ENCODE data around the gene ENTPD1. TPM values are rescaled to one million over a fixed set of nuclear protein-coding genes. Genes with fewer than 3 reads are reported as not detected.

Gene ENTPD1
- total RNA-seq, 1 experiment from 2014 or later, result not detected

GRCh38 chr10:95814011-95814727 lies 58.2 kb downstream of the ENTPD1 start:
- H3K4me3 Mint-ChIP-seq (ENCODE audit: unreplicated experiment), result no peak overlapping the region
- ChIA-PET CTCF (interaction anchor here (0.7 to 1.5 kb wide), 3 partner anchors 12 to 121 kb away, joined by 3 read pairs; partner anchors contain the start of gene TCTN3), POLR2A (no interaction called here)
- H3K27me3 Mint-ChIP-seq (ENCODE audit: insufficient read depth, unreplicated experiment), result no peaks in the 10 kb centered on the region
- H3K9me3 Mint-ChIP-seq (ENCODE audit: unreplicated experiment), result no peaks in the 10 kb centered on the region
- no peaks in the 10 kb centered on the region for H3K36me3 Mint-ChIP-seq (ENCODE audit: insufficient read depth, unreplicated experiment)
- H3K27ac Mint-ChIP-seq (ENCODE audit: low read depth, unreplicated experiment), result no peak overlapping the region
- peaks cover 6% of the 10 kb centered on the region for H3K4me1 Mint-ChIP-seq (ENCODE audit: insufficient read depth, unreplicated experiment)
- peak; percentile 60 for DNase-seq (ENCODE audit: unreplicated experiment)
- TF ChIP-seq, protein P1, sequence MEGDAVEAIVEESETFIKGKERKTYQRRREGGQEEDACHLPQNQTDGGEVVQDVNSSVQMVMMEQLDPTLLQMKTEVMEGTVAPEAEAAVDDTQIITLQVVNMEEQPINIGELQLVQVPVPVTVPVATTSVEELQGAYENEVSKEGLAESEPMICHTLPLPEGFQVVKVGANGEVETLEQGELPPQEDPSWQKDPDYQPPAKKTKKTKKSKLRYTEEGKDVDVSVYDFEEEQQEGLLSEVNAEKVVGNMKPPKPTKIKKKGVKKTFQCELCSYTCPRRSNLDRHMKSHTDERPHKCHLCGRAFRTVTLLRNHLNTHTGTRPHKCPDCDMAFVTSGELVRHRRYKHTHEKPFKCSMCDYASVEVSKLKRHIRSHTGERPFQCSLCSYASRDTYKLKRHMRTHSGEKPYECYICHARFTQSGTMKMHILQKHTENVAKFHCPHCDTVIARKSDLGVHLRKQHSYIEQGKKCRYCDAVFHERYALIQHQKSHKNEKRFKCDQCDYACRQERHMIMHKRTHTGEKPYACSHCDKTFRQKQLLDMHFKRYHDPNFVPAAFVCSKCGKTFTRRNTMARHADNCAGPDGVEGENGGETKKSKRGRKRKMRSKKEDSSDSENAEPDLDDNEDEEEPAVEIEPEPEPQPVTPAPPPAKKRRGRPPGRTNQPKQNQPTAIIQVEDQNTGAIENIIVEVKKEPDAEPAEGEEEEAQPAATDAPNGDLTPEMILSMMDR (IDR thresholded peaks at IDR 0.05; ENCODE audit: unreplicated experiment), result no peak
- no TSS peak for BruUV-seq (replicated peaks)
- intact Hi-C loops (cut with micrococcal nuclease), result no loop called here

DNA sequence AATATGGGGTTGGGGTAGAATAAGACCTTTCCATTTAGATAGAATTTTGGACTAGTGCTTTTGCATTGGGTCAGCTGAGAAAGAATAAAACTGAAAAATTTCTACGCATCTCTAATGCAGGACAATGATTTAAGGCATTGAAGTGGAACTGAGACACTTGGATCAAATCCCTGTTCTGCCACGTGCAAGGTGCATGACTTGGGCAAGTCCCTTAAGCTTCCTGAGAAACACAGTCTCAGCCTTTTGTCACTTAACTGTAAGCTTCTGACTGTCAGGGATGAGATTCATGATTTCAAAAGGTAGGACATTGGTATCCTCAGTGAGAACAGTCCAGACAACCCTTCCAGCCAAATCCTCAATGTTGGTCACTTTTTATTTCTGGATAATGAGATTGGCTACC lies 59.2 kb downstream of the ENTPD1 start:
- ChIA-PET POLR2A (no interaction called here), CTCF (interaction anchor here (0.6 to 0.7 kb wide), 3 partner anchors 11 to 87 kb away, joined by 3 to 4 read pairs (median 3); no protein-coding TSS in a partner anchor)
- intact Hi-C loops (cut with micrococcal nuclease), result no loop called here
- H3K4me1 Mint-ChIP-seq (ENCODE audit: insufficient read depth, unreplicated experiment), result peaks cover 6% of the 10 kb centered on the region
- H3K27me3 Mint-ChIP-seq (ENCODE audit: insufficient read depth, unreplicated experiment), result no peaks in the 10 kb centered on the region
- no peak for DNase-seq (ENCODE audit: unreplicated experiment)
- H3K36me3 Mint-ChIP-seq (ENCODE audit: insufficient read depth, unreplicated experiment), result no peaks in the 10 kb centered on the region
- H3K9me3 Mint-ChIP-seq (ENCODE audit: unreplicated experiment), result no peaks in the 10 kb centered on the region
- BruUV-seq (replicated peaks), result no TSS peak
- no peak overlapping the region for H3K27ac Mint-ChIP-seq (ENCODE audit: low read depth, unreplicated experiment)
- no peak overlapping the region for H3K4me3 Mint-ChIP-seq (ENCODE audit: unreplicated experiment)
- TF ChIP-seq, protein P1 (IDR thresholded peaks at IDR 0.05; ENCODE audit: unreplicated experiment), result no peak

DNA sequence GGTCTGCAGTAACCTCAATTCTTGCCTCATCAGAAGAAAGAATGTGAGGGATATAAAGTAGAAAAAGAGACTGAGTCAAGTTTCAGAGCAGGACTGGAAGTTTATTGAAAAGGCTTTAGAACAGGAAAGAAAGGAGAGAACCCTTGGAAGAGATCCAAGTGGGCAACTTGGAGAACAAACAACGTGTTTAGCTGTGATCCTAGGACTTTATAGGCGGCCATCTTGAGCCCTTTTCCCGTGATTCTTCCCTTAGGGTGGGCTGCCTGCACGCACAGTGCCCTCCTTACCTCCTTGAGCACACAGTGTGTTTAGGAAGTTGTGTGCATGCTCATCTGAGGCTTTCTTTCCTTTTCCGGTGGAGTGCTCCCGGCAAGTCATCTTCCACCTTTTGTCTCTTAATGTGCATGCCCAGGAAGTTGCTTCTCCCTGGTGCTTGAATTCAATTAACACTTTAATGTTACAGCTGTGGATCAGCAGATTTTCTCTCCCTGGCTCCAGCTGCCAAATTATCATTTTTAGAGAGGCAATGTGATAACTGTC lies 59.8 kb downstream of the ENTPD1 start:
- intact Hi-C loops (cut with micrococcal nuclease), result no loop called here
- ChIA-PET POLR2A (no interaction called here), CTCF (interaction anchor here (0.6 kb wide), 1 partner anchor 88 kb away, joined by 3 read pairs; no protein-coding TSS in a partner anchor)

GRCh38 chr10:95818010-95818409 lies 62.0 kb downstream of the ENTPD1 start:
- Mint-ChIP-seq H3K27me3 (ENCODE audit: insufficient read depth, unreplicated experiment) (no peaks in the 10 kb centered on the region), H3K4me3 (ENCODE audit: unreplicated experiment) (no peak overlapping the region), H3K36me3 (ENCODE audit: insufficient read depth, unreplicated experiment) (no peaks in the 10 kb centered on the region), H3K4me1 (ENCODE audit: insufficient read depth, unreplicated experiment) (peaks cover 6% of the 10 kb centered on the region), H3K27ac (ENCODE audit: low read depth, unreplicated experiment) (no peak overlapping the region), H3K9me3 (ENCODE audit: unreplicated experiment) (no peaks in the 10 kb centered on the region)
- no TSS peak for BruUV-seq (replicated peaks)
- no peak for DNase-seq (ENCODE audit: unreplicated experiment)
- intact Hi-C loops (cut with micrococcal nuclease), result no loop called here
- TF ChIP-seq, protein P1 (IDR thresholded peaks at IDR 0.05; ENCODE audit: unreplicated experiment), result no peak
- CTCF ChIA-PET, result interaction anchor here (0.7 to 1.0 kb wide), 4 partner anchors 12 to 821 kb away, joined by 3 to 4 read pairs (median 3); no protein-coding TSS in a partner anchor
- POLR2A ChIA-PET, result no interaction called here

More for the DNA sequence above, 59.8 kb downstream of the ENTPD1 start:
- H3K4me3 Mint-ChIP-seq (ENCODE audit: unreplicated experiment), result no peak overlapping the region
- H3K9me3 Mint-ChIP-seq (ENCODE audit: unreplicated experiment), result no peaks in the 10 kb centered on the region
- no peaks in the 10 kb centered on the region for H3K27me3 Mint-ChIP-seq (ENCODE audit: insufficient read depth, unreplicated experiment)
- no peak overlapping the region for H3K27ac Mint-ChIP-seq (ENCODE audit: low read depth, unreplicated experiment)
- no TSS peak for BruUV-seq (replicated peaks)
- peaks cover 6% of the 10 kb centered on the region for H3K4me1 Mint-ChIP-seq (ENCODE audit: insufficient read depth, unreplicated experiment)
- DNase-seq (ENCODE audit: unreplicated experiment), result no peak
- no peaks in the 10 kb centered on the region for H3K36me3 Mint-ChIP-seq (ENCODE audit: insufficient read depth, unreplicated experiment)
- TF ChIP-seq, protein P1 (IDR thresholded peaks at IDR 0.05; ENCODE audit: unreplicated experiment), result no peak
